RWPE1 (cell line): ENCODE measurements around the gene USP2.

Source experiments
- CTCF ChIA-PET: fragments of 350-600 bp; sonication (Branson Sonifier 250); formaldehyde crosslinking; extraction: SDS; loops from one replicate; lab custom pipeline; 2021; lab: Yijun Ruan, JAX
- POLR2A ChIA-PET: fragments of 400-600 bp; formaldehyde crosslinking; extraction: SDS; loops from one replicate; lab custom pipeline; 2020; ENCODE audit warnings: antibody characterized with exemption; ENCODE audit not compliant: low non-redundant PET; lab: Yijun Ruan, JAX
- DNase-seq: peaks from one replicate; pipeline ENCODE4 v3.0.0; 2012; ENCODE audit warnings: low spot score
- H3K27ac ChIP-seq: fragments of 450-650 bp; 2 replicates; pipeline ENCODE4 v1.5.1; 2017
- TF ChIP-seq, protein P1 (sequence below): fragments of 450-650 bp; conservative IDR thresholded peaks from 2 replicates; pipeline ENCODE4 v1.5.1; 2017; ENCODE audit warnings: low read depth, mild to moderate bottlenecking

USP2 gene

DNA sequence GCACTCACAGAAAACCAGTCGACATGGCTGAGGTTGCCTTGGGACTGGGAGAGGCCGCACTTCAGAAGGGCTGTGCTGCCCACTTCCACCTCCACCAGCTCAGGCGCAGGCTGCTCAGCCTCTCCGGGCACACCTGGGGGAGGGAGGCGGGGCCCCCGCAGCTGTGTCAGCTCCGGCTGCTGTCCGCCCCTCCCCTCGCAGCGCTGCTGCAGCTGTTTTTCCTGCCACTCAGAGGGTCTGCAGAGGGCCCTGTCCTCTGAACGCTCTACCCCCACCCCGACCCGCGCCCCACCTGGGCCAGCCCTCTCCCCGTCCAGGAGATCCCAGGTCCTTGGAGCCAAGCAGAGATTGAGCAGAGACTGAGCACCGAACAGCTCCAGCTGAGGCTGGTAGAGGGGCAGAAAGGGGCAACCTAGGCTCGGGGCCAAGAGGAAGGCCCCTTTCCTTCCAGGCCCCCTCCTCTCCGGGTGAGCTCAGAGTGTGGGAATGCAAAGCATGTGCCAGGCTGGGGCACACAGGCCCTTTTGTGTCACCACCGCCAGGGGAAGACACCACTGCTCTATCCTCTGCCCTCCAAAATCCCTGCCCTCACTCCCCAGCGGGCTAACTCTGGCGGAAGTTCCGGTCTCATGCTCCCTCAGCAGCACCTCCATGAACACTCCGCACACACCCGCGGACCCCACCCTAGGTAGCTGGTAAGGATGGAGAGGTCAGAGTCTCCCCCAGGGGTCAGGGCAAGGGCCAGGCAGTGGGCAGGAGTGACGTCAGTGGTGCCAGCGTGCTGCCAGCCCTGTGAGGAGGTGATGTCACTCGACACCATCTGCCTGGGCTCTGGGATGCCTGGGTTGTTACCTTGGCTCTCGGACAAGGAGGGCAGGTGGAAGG, 66.1 kb downstream of the USP2 start:
- DNase-seq, result no peak
- TF ChIP-seq, protein P1, sequence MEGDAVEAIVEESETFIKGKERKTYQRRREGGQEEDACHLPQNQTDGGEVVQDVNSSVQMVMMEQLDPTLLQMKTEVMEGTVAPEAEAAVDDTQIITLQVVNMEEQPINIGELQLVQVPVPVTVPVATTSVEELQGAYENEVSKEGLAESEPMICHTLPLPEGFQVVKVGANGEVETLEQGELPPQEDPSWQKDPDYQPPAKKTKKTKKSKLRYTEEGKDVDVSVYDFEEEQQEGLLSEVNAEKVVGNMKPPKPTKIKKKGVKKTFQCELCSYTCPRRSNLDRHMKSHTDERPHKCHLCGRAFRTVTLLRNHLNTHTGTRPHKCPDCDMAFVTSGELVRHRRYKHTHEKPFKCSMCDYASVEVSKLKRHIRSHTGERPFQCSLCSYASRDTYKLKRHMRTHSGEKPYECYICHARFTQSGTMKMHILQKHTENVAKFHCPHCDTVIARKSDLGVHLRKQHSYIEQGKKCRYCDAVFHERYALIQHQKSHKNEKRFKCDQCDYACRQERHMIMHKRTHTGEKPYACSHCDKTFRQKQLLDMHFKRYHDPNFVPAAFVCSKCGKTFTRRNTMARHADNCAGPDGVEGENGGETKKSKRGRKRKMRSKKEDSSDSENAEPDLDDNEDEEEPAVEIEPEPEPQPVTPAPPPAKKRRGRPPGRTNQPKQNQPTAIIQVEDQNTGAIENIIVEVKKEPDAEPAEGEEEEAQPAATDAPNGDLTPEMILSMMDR, result no peak
- ChIA-PET POLR2A (no interaction called here), CTCF (interaction anchor here (0.6 to 1.4 kb wide), 6 partner anchors 8 to 155 kb away, joined by 3 to 6 read pairs (median 3); no protein-coding TSS in a partner anchor)
- H3K27ac ChIP-seq, result peak overlapping the region; percentile 91

- TF ChIP-seq, protein P1, result no peak
- ChIA-PET POLR2A (no interaction called here), CTCF (interaction anchor here (0.6 to 1.4 kb wide), 5 partner anchors 9 to 118 kb away, joined by 3 to 6 read pairs (median 3); no protein-coding TSS in a partner anchor)
- peak overlapping the region; percentile 91 for H3K27ac ChIP-seq
- no peak for DNase-seq
Observed at GRCh38 chr11:119314726-119315125, 66.8 kb downstream of the USP2 start.

GRCh38 chr11:119310682-119311052, 70.8 kb downstream of the USP2 start:
- CTCF ChIA-PET, result no interaction called here
- POLR2A ChIA-PET, result no interaction called here
- TF ChIP-seq, protein P1, result no peak
- DNase-seq, result no peak
- H3K27ac ChIP-seq, result peak overlapping the region; percentile 26

GRCh38 chr11:119309953-119310681, 71.4 kb downstream of the USP2 start:
- H3K27ac ChIP-seq, result peak overlapping the region; percentile 26
- TF ChIP-seq, protein P1, result no peak
- no peak for DNase-seq
- POLR2A ChIA-PET, result no interaction called here
- CTCF ChIA-PET, result interaction anchor here (0.6 to 4.2 kb wide), 2 partner anchors 12 to 140 kb away, joined by 5 to 28 read pairs; no protein-coding TSS in a partner anchor

GRCh38 chr11:119309411-119309810, 72.1 kb downstream of the USP2 start:
- CTCF ChIA-PET, result interaction anchor here (0.6 to 4.2 kb wide), 2 partner anchors 13 to 139 kb away, joined by 5 to 28 read pairs; no protein-coding TSS in a partner anchor
- TF ChIP-seq, protein P1, result no peak
- no peak for DNase-seq
- POLR2A ChIA-PET, result no interaction called here
- peak overlapping the region; percentile 26 for H3K27ac ChIP-seq

- ChIA-PET POLR2A (interaction anchor here (0.5 kb wide), 1 partner anchor 897 kb away, joined by 6 read pairs; no protein-coding TSS in a partner anchor), CTCF (interaction anchor here (0.9 to 4.2 kb wide), 3 partner anchors 15 to 103 kb away, joined by 3 to 28 read pairs (median 3); no protein-coding TSS in a partner anchor)
- TF ChIP-seq, protein P1, result no peak
- DNase-seq, result no peak
- no peak overlapping the region for H3K27ac ChIP-seq
Observed at GRCh38 chr11:119307974-119308373, 73.5 kb downstream of the USP2 start.
